C4-2B (cell line): ENCODE data around the gene GAGE2A.

Source experiments
- H3K27ac ChIP-seq: fragments of 450-650 bp; 2 replicates; pipeline ENCODE4 v1.5.1; 2017
- ZFX ChIP-seq: fragments of 450-650 bp; IDR thresholded peaks from 2 replicates; pipeline ENCODE4 v1.6.1; 2017
- TF ChIP-seq, protein P1 (sequence below): fragments of 450-650 bp; conservative IDR thresholded peaks from 2 replicates; pipeline ENCODE4 v1.5.1; 2017; ENCODE audit warnings: mild to moderate bottlenecking

The GAGE2A gene

DNA sequence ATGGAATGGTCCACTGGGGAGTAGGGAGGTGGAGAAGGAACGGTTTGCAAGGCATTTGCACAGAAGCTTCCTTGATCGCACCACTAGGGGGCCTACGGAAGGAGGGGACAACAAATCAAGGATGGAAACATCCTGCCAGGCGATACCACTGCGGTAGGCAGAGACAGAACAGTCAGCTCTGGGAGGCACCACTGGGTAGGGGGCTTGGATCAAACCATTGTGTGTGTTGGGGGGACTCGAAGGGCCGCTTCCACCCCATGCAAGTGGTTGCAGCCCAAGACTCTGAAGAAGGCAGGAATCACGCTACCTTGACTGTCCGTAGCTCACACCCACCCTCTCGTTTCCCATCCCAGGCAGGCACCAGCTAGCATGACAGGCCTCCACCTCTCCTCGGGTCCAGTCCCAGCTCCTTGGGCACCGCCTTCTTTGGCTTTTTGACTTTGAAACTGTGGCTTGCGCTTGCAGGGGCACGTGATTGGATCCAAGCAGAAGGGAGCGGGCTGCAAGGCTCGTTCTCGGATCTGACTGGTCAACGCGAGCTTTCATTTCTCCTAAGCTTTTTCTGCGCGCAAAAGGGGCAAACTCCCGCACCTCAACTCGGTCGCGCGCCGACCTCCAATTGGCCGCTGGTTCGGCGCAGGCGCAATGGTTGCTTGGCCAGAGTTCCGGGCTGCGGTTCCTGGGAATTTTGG lies 37.9 kb downstream of the GAGE2A start:
- TF ChIP-seq ZFX, result no peak
- TF ChIP-seq, protein P1, sequence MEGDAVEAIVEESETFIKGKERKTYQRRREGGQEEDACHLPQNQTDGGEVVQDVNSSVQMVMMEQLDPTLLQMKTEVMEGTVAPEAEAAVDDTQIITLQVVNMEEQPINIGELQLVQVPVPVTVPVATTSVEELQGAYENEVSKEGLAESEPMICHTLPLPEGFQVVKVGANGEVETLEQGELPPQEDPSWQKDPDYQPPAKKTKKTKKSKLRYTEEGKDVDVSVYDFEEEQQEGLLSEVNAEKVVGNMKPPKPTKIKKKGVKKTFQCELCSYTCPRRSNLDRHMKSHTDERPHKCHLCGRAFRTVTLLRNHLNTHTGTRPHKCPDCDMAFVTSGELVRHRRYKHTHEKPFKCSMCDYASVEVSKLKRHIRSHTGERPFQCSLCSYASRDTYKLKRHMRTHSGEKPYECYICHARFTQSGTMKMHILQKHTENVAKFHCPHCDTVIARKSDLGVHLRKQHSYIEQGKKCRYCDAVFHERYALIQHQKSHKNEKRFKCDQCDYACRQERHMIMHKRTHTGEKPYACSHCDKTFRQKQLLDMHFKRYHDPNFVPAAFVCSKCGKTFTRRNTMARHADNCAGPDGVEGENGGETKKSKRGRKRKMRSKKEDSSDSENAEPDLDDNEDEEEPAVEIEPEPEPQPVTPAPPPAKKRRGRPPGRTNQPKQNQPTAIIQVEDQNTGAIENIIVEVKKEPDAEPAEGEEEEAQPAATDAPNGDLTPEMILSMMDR, result peak; percentile 62
- H3K27ac ChIP-seq, result peak overlapping the region; percentile 29; the same call in 1 of the 2 replicates

- TF ChIP-seq, protein P1, result no peak
- TF ChIP-seq ZFX, result no peak
Observed at GRCh38 chrX:49644991-49645637, 55.8 kb downstream of the GAGE2A start.

More at GRCh38 chrX:49644991-49645637, 55.8 kb downstream of the GAGE2A start:
- no peak overlapping the region for H3K27ac ChIP-seq
